Right lobe of liver (tissue), 4 donors: Measurements from ENCODE around the gene ROPN1L.

Experiments used
- POLR2A ChIP-seq: fragments of 450-650 bp; IDR thresholded peaks from one replicate; pipeline ENCODE4 v1.6.1; 2017; ENCODE audit warnings: antibody characterized with exemption, mild to moderate bottlenecking
- TF ChIP-seq, protein P1 (sequence below), 4 donors: fragments of 200-600 bp in 3 of 4; fragments of 450-650 bp in 1 of 4; IDR thresholded peaks; one replicate each; pipeline versions ENCODE4 v1.5.1 to v1.8.0; 2016 to 2022; ENCODE audit warnings: antibody characterized with exemption in 4 of 4, mild to moderate bottlenecking in 2 of 4
- donor health status: DM: no; HTN: no; CAD: no.
- donor health status: DM: no; HTN: no; CAD: no.
- donor health status: DM: no; HTN: yes; CAD: no.

- TF ChIP-seq, protein P1, sequence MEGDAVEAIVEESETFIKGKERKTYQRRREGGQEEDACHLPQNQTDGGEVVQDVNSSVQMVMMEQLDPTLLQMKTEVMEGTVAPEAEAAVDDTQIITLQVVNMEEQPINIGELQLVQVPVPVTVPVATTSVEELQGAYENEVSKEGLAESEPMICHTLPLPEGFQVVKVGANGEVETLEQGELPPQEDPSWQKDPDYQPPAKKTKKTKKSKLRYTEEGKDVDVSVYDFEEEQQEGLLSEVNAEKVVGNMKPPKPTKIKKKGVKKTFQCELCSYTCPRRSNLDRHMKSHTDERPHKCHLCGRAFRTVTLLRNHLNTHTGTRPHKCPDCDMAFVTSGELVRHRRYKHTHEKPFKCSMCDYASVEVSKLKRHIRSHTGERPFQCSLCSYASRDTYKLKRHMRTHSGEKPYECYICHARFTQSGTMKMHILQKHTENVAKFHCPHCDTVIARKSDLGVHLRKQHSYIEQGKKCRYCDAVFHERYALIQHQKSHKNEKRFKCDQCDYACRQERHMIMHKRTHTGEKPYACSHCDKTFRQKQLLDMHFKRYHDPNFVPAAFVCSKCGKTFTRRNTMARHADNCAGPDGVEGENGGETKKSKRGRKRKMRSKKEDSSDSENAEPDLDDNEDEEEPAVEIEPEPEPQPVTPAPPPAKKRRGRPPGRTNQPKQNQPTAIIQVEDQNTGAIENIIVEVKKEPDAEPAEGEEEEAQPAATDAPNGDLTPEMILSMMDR (IDR thresholded peaks at IDR 0.05), result no peak
- no peak for TF ChIP-seq POLR2A
Observed at GRCh38 chr5:10400831-10401230, 40.8 kb upstream of the ROPN1L start.
